SK-N-SH (cell line): ENCODE results near the gene CNIH3. TPM values are rescaled to one million over a fixed set of nuclear protein-coding genes. Genes with fewer than 3 reads are reported as not detected.

Experiments
- CTCF ChIA-PET: fragments of 300-600, 350-600 bp; formaldehyde crosslinking; extraction: SDS; loops from one replicate; lab custom pipeline; 2021; lab: Yijun Ruan, JAX
- POLR2A ChIA-PET: fragments of 350-600 bp; sonication (Branson Sonifier 250); formaldehyde crosslinking; extraction: SDS; loops from one replicate; lab custom pipeline; 2020; ENCODE audit warnings: antibody characterized with exemption, inconsistent platforms; lab: Yijun Ruan, JAX
- DNase-seq: peaks from one replicate; pipeline ENCODE4 v3.0.0; 2012
- H2AFZ ChIP-seq: fragments of 200-600 bp; sonication (generic); 2 replicates; pipeline ENCODE4 v1.8.1; 2016; ENCODE audit warnings: antibody characterized with exemption, mild to moderate bottlenecking, low read depth
- H3F3A ChIP-seq: fragments of 200-600 bp; sonication (generic); replicated peaks from 2 replicates; pipeline ENCODE3; 2016; ENCODE audit warnings: antibody characterized with exemption, mild to moderate bottlenecking; ENCODE audit not compliant: insufficient read depth
- H3K27ac ChIP-seq, 2 experiments: fragments of 200-500 bp in 1 of 2; fragments of 200-600 bp in 1 of 2; sonication (Bioruptor generic) in 1 of 2; sonication (generic), shearing (Covaris generic) in 1 of 2; 2 replicates each; pipeline versions ENCODE4 v1.5.1 to v1.6.1; 2014 to 2016; ENCODE audit warnings: low read depth in 2 of 2, inconsistent platforms in 1 of 2, low read length in 1 of 2, mild to moderate bottlenecking in 1 of 2, mixed read lengths in 1 of 2
- H3K27me3 ChIP-seq: fragments of 200-600 bp; sonication (generic), shearing (Covaris generic); 2 replicates; pipeline ENCODE4 v1.6.1; 2016; ENCODE audit warnings: mixed run types; ENCODE audit not compliant: insufficient read depth
- H3K36me3 ChIP-seq, 2 experiments: fragments of 200-500 bp in 1 of 2; fragments of 200-600 bp in 1 of 2; sonication (Bioruptor generic) in 1 of 2; sonication (generic) in 1 of 2; replicated peaks in 1 of 2; 2 replicates each; pipeline versions ENCODE3 to v1.5.1; 2014 to 2016; ENCODE audit warnings: low read length in 1 of 2, mild to moderate bottlenecking in 1 of 2; ENCODE audit not compliant: insufficient read depth in 2 of 2, control insufficient read depth in 1 of 2
- H3K4me1 ChIP-seq, 2 experiments: fragments of 200-500 bp in 1 of 2; fragments of 200-600 bp in 1 of 2; sonication (Bioruptor generic) in 1 of 2; sonication (generic), shearing (Covaris generic) in 1 of 2; 2 replicates each; pipeline versions ENCODE4 v1.5.1 to v1.6.1; 2014 to 2016; ENCODE audit warnings: low read depth in 1 of 2, low read length in 1 of 2, mixed run types in 1 of 2; ENCODE audit not compliant: insufficient read depth in 2 of 2, control insufficient read depth in 1 of 2
- H3K4me2 ChIP-seq: fragments of 200-600 bp; sonication (generic), shearing (Covaris generic); 2 replicates; pipeline ENCODE4 v1.6.1; 2017; ENCODE audit warnings: mixed run types
- H3K4me3 ChIP-seq, 2 experiments: fragments of 200-500 bp in 1 of 2; fragments of 200-600 bp in 1 of 2; sonication (Bioruptor generic) in 1 of 2; sonication (generic), shearing (Covaris generic) in 1 of 2; 2 replicates each; pipeline versions ENCODE4 v1.5.1 to v1.8.1; 2014 to 2016; ENCODE audit warnings: low read depth in 2 of 2, inconsistent platforms in 1 of 2, low read length in 1 of 2, mild to moderate bottlenecking in 1 of 2, mixed read lengths in 1 of 2, moderate library complexity in 1 of 2
- H3K79me2 ChIP-seq: fragments of 200-600 bp; sonication (generic); 2 replicates; pipeline ENCODE4 v1.8.1; 2017; ENCODE audit warnings: mild to moderate bottlenecking; ENCODE audit not compliant: insufficient read depth
- H3K9ac ChIP-seq: fragments of 200-600 bp; sonication (generic); 2 replicates; pipeline ENCODE4 v1.6.1; 2017; ENCODE audit warnings: mixed run types
- H3K9me2 ChIP-seq: fragments of 200-600 bp; sonication (generic); 2 replicates; pipeline ENCODE4 v1.6.1; 2017; ENCODE audit warnings: mixed run types
- H3K9me3 ChIP-seq: fragments of 200-600 bp; sonication (generic); 2 replicates; pipeline ENCODE4 v1.6.1; 2017; ENCODE audit warnings: mixed run types, mild to moderate bottlenecking, moderate library complexity
- H4K20me1 ChIP-seq: fragments of 200-600 bp; sonication (generic); 2 replicates; pipeline ENCODE4 v1.6.1; 2017; ENCODE audit warnings: mild to moderate bottlenecking, mixed run types; ENCODE audit not compliant: insufficient read depth
- CHD2 ChIP-seq: fragments of 150-350 bp; IDR thresholded peaks from 2 replicates; pipeline ENCODE4 v1.6.1; 2018; ENCODE audit warnings: low read length; ENCODE audit not compliant: partially characterized antibody
- CTCF ChIP-seq: fragments of 200-600 bp; sonication (generic); IDR thresholded peaks from 2 replicates; pipeline ENCODE4 v1.6.1; 2017; ENCODE audit warnings: antibody characterized with exemption, mild to moderate bottlenecking, moderate library complexity
- FOSL2 ChIP-seq: IDR thresholded peaks from 2 replicates; pipeline ENCODE4 v1.4.0; 2012; ENCODE audit warnings: low read depth, mild to moderate bottlenecking, moderate library complexity, borderline replicate concordance
- FOXJ3 ChIP-seq: sonication (generic); formaldehyde crosslinking; IDR thresholded peaks from 2 replicates; pipeline ENCODE4 v1.5.1; 2020; ENCODE audit warnings: mild to moderate bottlenecking, missing genetic modification reagents
- FOXM1 ChIP-seq: IDR thresholded peaks from 2 replicates; pipeline ENCODE4 v1.4.0; 2012; ENCODE audit warnings: low read depth, mild to moderate bottlenecking
- GATA2 ChIP-seq: sonication (generic); formaldehyde crosslinking; IDR thresholded peaks from 2 replicates; pipeline ENCODE4 v1.5.0; 2020; ENCODE audit warnings: mild to moderate bottlenecking, missing genetic modification reagents
- IRF3 ChIP-seq: fragments of 150-350 bp; IDR thresholded peaks from 2 replicates; pipeline ENCODE4 v1.6.1; 2016; ENCODE audit warnings: mild to moderate bottlenecking, low read depth, low read length
- JUND ChIP-seq: IDR thresholded peaks from 2 replicates; pipeline ENCODE4 v1.4.0; 2012
- MAX ChIP-seq: IDR thresholded peaks from 2 replicates; pipeline ENCODE4 v1.4.0; 2012; ENCODE audit warnings: low read depth
- MEF2A ChIP-seq: IDR thresholded peaks from 2 replicates; pipeline ENCODE4 v1.4.0; 2012; ENCODE audit warnings: low read depth, borderline replicate concordance
- NFIC ChIP-seq: IDR thresholded peaks from 2 replicates; pipeline ENCODE4 v1.4.0; 2012; ENCODE audit warnings: borderline replicate concordance
- NRF1 ChIP-seq: IDR thresholded peaks from 2 replicates; pipeline ENCODE4 v1.6.1; 2012; ENCODE audit warnings: low read depth, mild to moderate bottlenecking, low read length
- RCOR1 ChIP-seq: fragments of 150-350 bp; IDR thresholded peaks from 2 replicates; pipeline ENCODE4 v1.6.1; 2017; ENCODE audit warnings: antibody characterized with exemption, low read length
- SIN3A ChIP-seq: IDR thresholded peaks from 2 replicates; pipeline ENCODE4 v1.6.1; 2012; ENCODE audit warnings: low read depth, mild to moderate bottlenecking, low read length, moderate library complexity, borderline replicate concordance
- TAF1 ChIP-seq: IDR thresholded peaks from 2 replicates; pipeline ENCODE4 v1.6.1; 2012; ENCODE audit warnings: low read depth, mild to moderate bottlenecking, low read length, moderate library complexity, borderline replicate concordance
- TEAD4 ChIP-seq: IDR thresholded peaks from 2 replicates; pipeline ENCODE4 v1.4.0; 2012; ENCODE audit warnings: mild to moderate bottlenecking, borderline replicate concordance; ENCODE audit not compliant: insufficient read depth
- USF1 ChIP-seq: IDR thresholded peaks from 2 replicates; pipeline ENCODE4 v1.4.0; 2012; ENCODE audit warnings: low read depth, borderline replicate concordance
- YY1 ChIP-seq: IDR thresholded peaks from 2 replicates; pipeline ENCODE4 v1.4.0; 2012; ENCODE audit warnings: low read depth, mild to moderate bottlenecking
- WGBS: methylation state at CpG from one replicate; pipeline ENCODE4 v1.1.6; 2017; ENCODE audit warnings: low lambda C conversion rate; 5-methylcytosine and 5-hydroxymethylcytosine counted together
- polyA plus RNA-seq, 3 experiments: library from polyadenylated mRNA; depleted of rRNA; stranded (reverse); fragments of >200 nt; gene quantifications; 2 replicates each; pipeline ENCODE4 v1.2.3, GENCODE V29; 2012
- TF ChIP-seq, protein P1 (sequence below): IDR thresholded peaks from 2 replicates; pipeline ENCODE4 v1.4.0; 2012; ENCODE audit warnings: low read depth, borderline replicate concordance
- TF ChIP-seq, protein P2 (sequence below): IDR thresholded peaks from 2 replicates; pipeline ENCODE4 v1.6.1; 2012; ENCODE audit warnings: mild to moderate bottlenecking, low read depth, low read length, moderate library complexity

Gene CNIH3
- polyA plus RNA-seq, 1 of the 3 experiments (the other 2 are of a cell fraction): 18.8 TPM

DNA sequence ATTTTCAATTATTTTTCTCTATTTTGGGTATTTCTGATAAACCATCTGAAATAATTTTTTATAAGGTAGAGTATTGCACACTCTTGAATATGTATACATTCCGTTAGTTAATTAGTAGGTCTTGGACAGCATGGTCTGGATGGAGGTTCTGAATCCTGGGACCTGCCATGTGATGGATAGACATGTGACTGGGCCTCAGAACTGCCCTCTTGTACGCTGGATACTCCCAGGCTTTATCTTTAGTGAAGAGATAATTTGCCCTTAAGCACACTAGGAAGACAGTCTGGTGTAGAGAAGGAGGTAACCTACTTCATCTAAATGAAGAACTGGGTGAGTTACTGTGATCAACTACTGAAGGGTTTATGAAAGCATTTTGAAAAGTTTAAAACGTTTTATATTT is 48.9 kb downstream of the CNIH3 start:
- H3K4me1 ChIP-seq: peaks cover 0 to 24% of the 10 kb centered on the region in 2 experiments; a peak in 2 of 4 replicates
- DNase-seq: no peak
- no peak overlapping the region for H3K27ac ChIP-seq
- no peak overlapping the region for H2AFZ ChIP-seq
- ChIA-PET CTCF (interaction anchor here (1.3 kb wide), 1 partner anchor 21 kb away, joined by 4 read pairs; no protein-coding TSS in a partner anchor), POLR2A (no interaction called here)
- WGBS: 57% methylated on average over 3 of the region's 3 CpGs
- H3K9ac ChIP-seq: no peak overlapping the region
- H3K79me2 ChIP-seq: no peaks in the 10 kb centered on the region
- H3K27me3 ChIP-seq: no peaks in the 10 kb centered on the region
- no peaks in the 10 kb centered on the region for H3K9me3 ChIP-seq
- peaks cover 7% of the 10 kb centered on the region; the same call in 1 of the 2 replicates for H4K20me1 ChIP-seq
- no peak overlapping the region for H3K4me3 ChIP-seq
- H3K36me3 ChIP-seq: peaks cover 4 to 6% of the 10 kb centered on the region in 2 experiments
- no peaks in the 10 kb centered on the region for H3F3A ChIP-seq
- no peaks in the 10 kb centered on the region for H3K9me2 ChIP-seq
- no peak overlapping the region for H3K4me2 ChIP-seq
- TF ChIP-seq NFIC: no peak
- TF ChIP-seq TAF1: no peak
- TF ChIP-seq FOXJ3 (CRISPR knock-in tag): no peak
- TF ChIP-seq JUND: no peak
- no peak for TF ChIP-seq CHD2
- no peak for TF ChIP-seq MAX
- TF ChIP-seq, protein P1, sequence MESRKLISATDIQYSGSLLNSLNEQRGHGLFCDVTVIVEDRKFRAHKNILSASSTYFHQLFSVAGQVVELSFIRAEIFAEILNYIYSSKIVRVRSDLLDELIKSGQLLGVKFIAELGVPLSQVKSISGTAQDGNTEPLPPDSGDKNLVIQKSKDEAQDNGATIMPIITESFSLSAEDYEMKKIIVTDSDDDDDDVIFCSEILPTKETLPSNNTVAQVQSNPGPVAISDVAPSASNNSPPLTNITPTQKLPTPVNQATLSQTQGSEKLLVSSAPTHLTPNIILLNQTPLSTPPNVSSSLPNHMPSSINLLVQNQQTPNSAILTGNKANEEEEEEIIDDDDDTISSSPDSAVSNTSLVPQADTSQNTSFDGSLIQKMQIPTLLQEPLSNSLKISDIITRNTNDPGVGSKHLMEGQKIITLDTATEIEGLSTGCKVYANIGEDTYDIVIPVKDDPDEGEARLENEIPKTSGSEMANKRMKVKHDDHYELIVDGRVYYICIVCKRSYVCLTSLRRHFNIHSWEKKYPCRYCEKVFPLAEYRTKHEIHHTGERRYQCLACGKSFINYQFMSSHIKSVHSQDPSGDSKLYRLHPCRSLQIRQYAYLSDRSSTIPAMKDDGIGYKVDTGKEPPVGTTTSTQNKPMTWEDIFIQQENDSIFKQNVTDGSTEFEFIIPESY: no peak
- no peak for TF ChIP-seq MEF2A
- TF ChIP-seq, protein P2, sequence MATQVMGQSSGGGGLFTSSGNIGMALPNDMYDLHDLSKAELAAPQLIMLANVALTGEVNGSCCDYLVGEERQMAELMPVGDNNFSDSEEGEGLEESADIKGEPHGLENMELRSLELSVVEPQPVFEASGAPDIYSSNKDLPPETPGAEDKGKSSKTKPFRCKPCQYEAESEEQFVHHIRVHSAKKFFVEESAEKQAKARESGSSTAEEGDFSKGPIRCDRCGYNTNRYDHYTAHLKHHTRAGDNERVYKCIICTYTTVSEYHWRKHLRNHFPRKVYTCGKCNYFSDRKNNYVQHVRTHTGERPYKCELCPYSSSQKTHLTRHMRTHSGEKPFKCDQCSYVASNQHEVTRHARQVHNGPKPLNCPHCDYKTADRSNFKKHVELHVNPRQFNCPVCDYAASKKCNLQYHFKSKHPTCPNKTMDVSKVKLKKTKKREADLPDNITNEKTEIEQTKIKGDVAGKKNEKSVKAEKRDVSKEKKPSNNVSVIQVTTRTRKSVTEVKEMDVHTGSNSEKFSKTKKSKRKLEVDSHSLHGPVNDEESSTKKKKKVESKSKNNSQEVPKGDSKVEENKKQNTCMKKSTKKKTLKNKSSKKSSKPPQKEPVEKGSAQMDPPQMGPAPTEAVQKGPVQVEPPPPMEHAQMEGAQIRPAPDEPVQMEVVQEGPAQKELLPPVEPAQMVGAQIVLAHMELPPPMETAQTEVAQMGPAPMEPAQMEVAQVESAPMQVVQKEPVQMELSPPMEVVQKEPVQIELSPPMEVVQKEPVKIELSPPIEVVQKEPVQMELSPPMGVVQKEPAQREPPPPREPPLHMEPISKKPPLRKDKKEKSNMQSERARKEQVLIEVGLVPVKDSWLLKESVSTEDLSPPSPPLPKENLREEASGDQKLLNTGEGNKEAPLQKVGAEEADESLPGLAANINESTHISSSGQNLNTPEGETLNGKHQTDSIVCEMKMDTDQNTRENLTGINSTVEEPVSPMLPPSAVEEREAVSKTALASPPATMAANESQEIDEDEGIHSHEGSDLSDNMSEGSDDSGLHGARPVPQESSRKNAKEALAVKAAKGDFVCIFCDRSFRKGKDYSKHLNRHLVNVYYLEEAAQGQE: no peak
- TF ChIP-seq USF1: no peak
- TF ChIP-seq GATA2: no peak
- no peak for TF ChIP-seq YY1
- no peak for TF ChIP-seq NRF1
- TF ChIP-seq CTCF: no peak
- TF ChIP-seq FOXM1: no peak
- TF ChIP-seq FOSL2: no peak
- TF ChIP-seq TEAD4: no peak
- TF ChIP-seq RCOR1: no peak
- no peak for TF ChIP-seq IRF3
- TF ChIP-seq SIN3A: no peak
